ENCODE measurements around the gene TRIM10.

The TRIM10 gene

DNA sequence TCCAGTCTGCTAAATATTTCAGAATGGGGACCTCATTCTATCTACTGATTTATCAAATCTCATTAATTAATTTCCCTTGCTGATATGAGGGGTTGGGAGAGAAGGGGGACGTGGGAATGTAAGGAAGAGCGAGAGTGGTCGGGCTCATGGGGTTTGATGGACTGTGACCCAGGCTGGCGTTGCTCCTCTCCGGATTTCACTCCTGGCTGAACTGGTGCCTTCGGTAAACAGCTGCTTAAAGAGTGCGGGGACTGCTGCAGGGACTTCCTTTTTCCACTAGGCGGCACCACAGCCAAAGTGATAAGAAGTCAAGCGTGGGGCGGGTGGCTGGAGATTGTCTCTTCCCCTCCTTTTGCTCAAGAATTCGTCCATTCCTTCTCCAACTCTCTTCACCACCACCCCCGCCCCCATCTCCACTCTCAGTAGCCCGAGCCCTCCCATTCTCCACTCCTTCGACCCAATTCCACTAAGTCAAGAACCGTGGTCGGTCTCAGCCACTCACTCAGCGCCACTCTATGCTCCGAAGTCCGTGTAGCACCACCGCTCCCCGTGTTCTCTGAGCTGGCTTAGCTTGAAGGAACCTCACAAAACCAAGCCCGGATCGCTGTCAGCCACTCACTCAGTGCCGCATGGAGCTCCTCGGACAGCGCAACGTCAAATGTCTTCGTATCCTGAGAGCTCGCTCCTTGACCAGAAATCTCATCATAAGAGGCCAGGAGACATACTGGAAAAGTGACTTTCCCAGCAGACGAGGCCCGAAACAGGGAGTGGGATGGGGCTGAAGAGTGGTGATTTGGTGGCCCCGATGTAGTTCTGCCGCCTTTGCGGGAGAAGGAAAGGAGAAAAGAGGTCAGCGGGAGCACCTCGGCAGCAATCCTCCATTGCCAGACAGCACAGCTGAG, 57.8 kb downstream of the TRIM10 start:
- TF ChIP-seq MAX (IDR thresholded peaks at IDR 0.05) (peak; percentile 26; the same call in 1 of the 2 replicates), TEAD4 (IDR thresholded peaks at IDR 0.05) (no peak), FOXM1 (IDR thresholded peaks at IDR 0.05; ENCODE audit: borderline replicate concordance, low read depth) (no peak), RAD21 (IDR thresholded peaks at IDR 0.05; ENCODE audit: low read depth) (peak; percentile 89), NFIC (IDR thresholded peaks at IDR 0.05) (no peak), TCF12 (IDR thresholded peaks at IDR 0.05; ENCODE audit: low read depth) (no peak), YY1 (IDR thresholded peaks at IDR 0.05; ENCODE audit: low read depth) (no peak)

GRCh38 chr6:30102414-30102969, 58.5 kb downstream of the TRIM10 start:
- no peak for TF ChIP-seq EGR1 (IDR thresholded peaks at IDR 0.05)
- TF ChIP-seq ZBTB7A (IDR thresholded peaks at IDR 0.05; ENCODE audit: low read depth): no peak
- no peak for TF ChIP-seq CEBPB (IDR thresholded peaks at IDR 0.05)
- no peak for TF ChIP-seq TAF1 (IDR thresholded peaks at IDR 0.05; ENCODE audit: low read depth)
- no peak for TF ChIP-seq REST (IDR thresholded peaks at IDR 0.05; ENCODE audit: low read depth)
- TF ChIP-seq USF1 (IDR thresholded peaks at IDR 0.05): no peak
- TF ChIP-seq YY1 (IDR thresholded peaks at IDR 0.05; ENCODE audit: low read depth): no peak
- no peak for TF ChIP-seq MAX (IDR thresholded peaks at IDR 0.05)
- no peak for TF ChIP-seq TCF12 (IDR thresholded peaks at IDR 0.05; ENCODE audit: low read depth)
- no peak for TF ChIP-seq CREB1 (IDR thresholded peaks at IDR 0.05; ENCODE audit: low read depth)
- TF ChIP-seq FOXM1 (IDR thresholded peaks at IDR 0.05; ENCODE audit: borderline replicate concordance, low read depth): no peak
- TF ChIP-seq TEAD4 (IDR thresholded peaks at IDR 0.05): no peak

Measured in Ishikawa (cell line).